ENCODE measurements around the gene RERG. TPM values are rescaled to one million over a fixed set of nuclear protein-coding genes. Genes with fewer than 3 reads are reported as not detected.

Gene RERG
- total and polyA plus RNA-seq, 2 experiments from 2014 or later, result 1.1 to 1.5 TPM

DNA sequence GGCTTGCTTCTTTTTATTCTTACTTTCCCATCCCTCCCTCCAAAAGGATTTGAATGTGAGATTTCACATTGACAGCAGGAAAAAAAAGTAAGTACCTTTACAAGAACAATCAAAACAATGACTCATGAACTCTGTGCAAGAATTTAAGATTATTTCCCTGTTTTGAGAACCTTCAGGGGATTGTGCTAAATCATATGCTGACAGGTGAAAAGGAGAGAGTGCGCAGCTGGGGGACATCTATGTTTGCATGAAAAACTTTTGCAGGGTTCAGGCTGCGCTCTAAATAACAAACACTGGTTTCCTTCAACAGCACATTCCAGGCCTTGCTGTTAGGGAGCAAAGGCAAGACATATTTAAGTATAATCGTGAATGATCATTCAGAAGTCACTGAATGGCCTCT lies 27.3 kb downstream of the RERG start (continued):
- TF ChIP-seq, protein P1, sequence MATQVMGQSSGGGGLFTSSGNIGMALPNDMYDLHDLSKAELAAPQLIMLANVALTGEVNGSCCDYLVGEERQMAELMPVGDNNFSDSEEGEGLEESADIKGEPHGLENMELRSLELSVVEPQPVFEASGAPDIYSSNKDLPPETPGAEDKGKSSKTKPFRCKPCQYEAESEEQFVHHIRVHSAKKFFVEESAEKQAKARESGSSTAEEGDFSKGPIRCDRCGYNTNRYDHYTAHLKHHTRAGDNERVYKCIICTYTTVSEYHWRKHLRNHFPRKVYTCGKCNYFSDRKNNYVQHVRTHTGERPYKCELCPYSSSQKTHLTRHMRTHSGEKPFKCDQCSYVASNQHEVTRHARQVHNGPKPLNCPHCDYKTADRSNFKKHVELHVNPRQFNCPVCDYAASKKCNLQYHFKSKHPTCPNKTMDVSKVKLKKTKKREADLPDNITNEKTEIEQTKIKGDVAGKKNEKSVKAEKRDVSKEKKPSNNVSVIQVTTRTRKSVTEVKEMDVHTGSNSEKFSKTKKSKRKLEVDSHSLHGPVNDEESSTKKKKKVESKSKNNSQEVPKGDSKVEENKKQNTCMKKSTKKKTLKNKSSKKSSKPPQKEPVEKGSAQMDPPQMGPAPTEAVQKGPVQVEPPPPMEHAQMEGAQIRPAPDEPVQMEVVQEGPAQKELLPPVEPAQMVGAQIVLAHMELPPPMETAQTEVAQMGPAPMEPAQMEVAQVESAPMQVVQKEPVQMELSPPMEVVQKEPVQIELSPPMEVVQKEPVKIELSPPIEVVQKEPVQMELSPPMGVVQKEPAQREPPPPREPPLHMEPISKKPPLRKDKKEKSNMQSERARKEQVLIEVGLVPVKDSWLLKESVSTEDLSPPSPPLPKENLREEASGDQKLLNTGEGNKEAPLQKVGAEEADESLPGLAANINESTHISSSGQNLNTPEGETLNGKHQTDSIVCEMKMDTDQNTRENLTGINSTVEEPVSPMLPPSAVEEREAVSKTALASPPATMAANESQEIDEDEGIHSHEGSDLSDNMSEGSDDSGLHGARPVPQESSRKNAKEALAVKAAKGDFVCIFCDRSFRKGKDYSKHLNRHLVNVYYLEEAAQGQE (IDR thresholded peaks at IDR 0.05; ENCODE audit: unreplicated experiment), result no peak
- no peak for TF ChIP-seq CREB1 (CRISPR knock-in tag; IDR thresholded peaks at IDR 0.05; ENCODE audit: low read depth)
- TF ChIP-seq NANOG (IDR thresholded peaks at IDR 0.05; ENCODE audit: borderline replicate concordance), result no peak
- no peak for TF ChIP-seq POLR2AphosphoS5 (IDR thresholded peaks at IDR 0.05; ENCODE audit: low read depth)
- no peak for TF ChIP-seq CTCF (conservative IDR thresholded peaks at IDR 0.05; ENCODE audit: low read depth in 2 of 2)
- TF ChIP-seq, protein P2, sequence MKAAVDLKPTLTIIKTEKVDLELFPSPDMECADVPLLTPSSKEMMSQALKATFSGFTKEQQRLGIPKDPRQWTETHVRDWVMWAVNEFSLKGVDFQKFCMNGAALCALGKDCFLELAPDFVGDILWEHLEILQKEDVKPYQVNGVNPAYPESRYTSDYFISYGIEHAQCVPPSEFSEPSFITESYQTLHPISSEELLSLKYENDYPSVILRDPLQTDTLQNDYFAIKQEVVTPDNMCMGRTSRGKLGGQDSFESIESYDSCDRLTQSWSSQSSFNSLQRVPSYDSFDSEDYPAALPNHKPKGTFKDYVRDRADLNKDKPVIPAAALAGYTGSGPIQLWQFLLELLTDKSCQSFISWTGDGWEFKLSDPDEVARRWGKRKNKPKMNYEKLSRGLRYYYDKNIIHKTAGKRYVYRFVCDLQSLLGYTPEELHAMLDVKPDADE (IDR thresholded peaks at IDR 0.05), result no peak
- no peak for TF ChIP-seq STAT1 (IDR thresholded peaks at IDR 0.05; ENCODE audit: unreplicated experiment)
- no peak for TF ChIP-seq ZNF331 (CRISPR knock-in tag; IDR thresholded peaks at IDR 0.05; ENCODE audit: low read depth)
- no peak for TF ChIP-seq JUNB (IDR thresholded peaks at IDR 0.05; ENCODE audit: unreplicated experiment)

GRCh38 chr12:15192720-15193119 lies 28.5 kb downstream of the RERG start:
- no peak overlapping the region for H2AFZ ChIP-seq
- H3K4me3 Mint-ChIP-seq, result no peak overlapping the region
- H3K36me3 ChIP-seq (ENCODE audit: insufficient read depth), result no peaks in the 10 kb centered on the region
- H3K4me1 ChIP-seq (ENCODE audit: insufficient read depth), result no peaks in the 10 kb centered on the region
- H3K36me3 Mint-ChIP-seq (ENCODE audit: low read depth), result no peaks in the 10 kb centered on the region
- H3K9me2 ChIP-seq (ENCODE audit: insufficient read depth), result no peaks in the 10 kb centered on the region
- no peak overlapping the region for H3K4me3 ChIP-seq
- no peaks in the 10 kb centered on the region for H3K27me3 ChIP-seq (ENCODE audit: insufficient read depth)
- no peaks in the 10 kb centered on the region for H3K79me2 ChIP-seq (replicated peaks; ENCODE audit: insufficient read depth)
- ATAC-seq, result no peak
- no peaks in the 10 kb centered on the region; the same call in 2 of the 3 replicates for H3K9me3 Mint-ChIP-seq
- no peak overlapping the region for H3K27ac ChIP-seq (ENCODE audit: low read depth)
- no peak overlapping the region for H3K4me2 ChIP-seq
- H3K27ac Mint-ChIP-seq, result no peak overlapping the region
- DNase-seq (ENCODE audit: low spot score), result no peak
- H3K4me1 Mint-ChIP-seq, result no peaks in the 10 kb centered on the region
- H4K20me1 ChIP-seq (replicated peaks; ENCODE audit: insufficient read depth), result no peaks in the 10 kb centered on the region; the same call in 1 of the 2 replicates
- no peaks in the 10 kb centered on the region for H3F3A ChIP-seq (replicated peaks; ENCODE audit: low read depth)
- H3K27me3 Mint-ChIP-seq (ENCODE audit: insufficient read depth, low read depth, poor library complexity), result no peaks in the 10 kb centered on the region
- no peak for TF ChIP-seq EZH2phosphoT487 (IDR thresholded peaks at IDR 0.05; ENCODE audit: unreplicated experiment)
- no peak for TF ChIP-seq ZNF114 (CRISPR knock-in tag; IDR thresholded peaks at IDR 0.05)
- TF ChIP-seq CTCF (conservative IDR thresholded peaks at IDR 0.05; ENCODE audit: low read depth in 2 of 2), result no peak
- no peak for TF ChIP-seq JUNB (IDR thresholded peaks at IDR 0.05; ENCODE audit: unreplicated experiment)
- TF ChIP-seq, protein P1 (IDR thresholded peaks at IDR 0.05; ENCODE audit: unreplicated experiment), result no peak
- TF ChIP-seq ZNF331 (CRISPR knock-in tag; IDR thresholded peaks at IDR 0.05; ENCODE audit: low read depth), result no peak
